ENCODE results near the gene ASTN2.

DNA sequence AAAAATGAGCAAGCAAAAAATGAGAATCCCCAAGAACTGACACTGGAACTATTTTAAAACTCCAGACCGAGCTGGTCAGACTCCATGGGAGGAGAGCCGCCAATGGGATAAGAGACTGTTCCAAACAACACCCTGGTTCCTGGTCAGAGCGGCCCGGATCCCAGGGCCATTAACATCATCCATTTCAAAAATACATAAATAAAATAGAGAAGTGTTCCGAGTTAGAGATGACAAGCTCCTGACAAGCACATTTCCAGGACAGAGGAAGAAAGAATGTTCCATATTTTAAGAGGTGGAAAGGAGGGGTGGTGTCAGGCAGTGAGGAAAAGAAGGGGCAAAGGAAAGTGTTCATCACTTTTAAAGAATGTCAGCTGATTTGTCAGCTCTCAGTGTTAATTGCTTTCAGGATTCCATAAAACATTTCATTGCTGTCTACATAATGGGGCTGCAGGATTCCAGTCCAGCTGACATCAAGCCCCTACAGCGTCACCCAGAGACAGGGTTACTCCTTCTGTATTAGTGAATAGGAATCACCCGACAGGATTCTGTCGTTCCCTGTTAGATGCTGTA lies 930.3 kb downstream of the ASTN2 start:
- TF ChIP-seq EZH2 (IDR thresholded peaks at IDR 0.05; ENCODE audit: borderline replicate concordance, low read depth, low read length, severe bottlenecking) (no peak), CTCF (IDR thresholded peaks at IDR 0.05; ENCODE audit: borderline replicate concordance, extremely low read depth, low read length, poor library complexity, severe bottlenecking) (no peak)

All from DND-41 (cell line).